Measurements from ENCODE around the gene TMEM101. TPM values are rescaled to one million over a fixed set of nuclear protein-coding genes. Genes with fewer than 3 reads are reported as not detected.

TMEM101 gene
- total and polyA plus RNA-seq, 2 of the 8 experiments (the other 6 are each of a cell fraction or from before 2014, with no cell fraction given), result 16.1 to 44.7 TPM

GRCh38 chr17:44012874-44013273 lies 1.9 kb downstream of the TMEM101 start (continued):
- TF ChIP-seq GABPA (IDR thresholded peaks at IDR 0.05; ENCODE audit: borderline replicate concordance, insufficient read depth, low read length) (no peak), CHD1 (IDR thresholded peaks at IDR 0.05; ENCODE audit: low read depth, low read length) (no peak), KDM5A (IDR thresholded peaks at IDR 0.05; ENCODE audit: low read length) (no peak), SIX5 (IDR thresholded peaks at IDR 0.05; ENCODE audit: low read depth, low read length) (no peak), TAF7 (optimal IDR thresholded peaks at IDR 0.05; ENCODE audit: borderline replicate concordance, low read depth, low read length) (no peak), CBX5 (IDR thresholded peaks at IDR 0.05; ENCODE audit: low read depth, low read length) (no peak), SRF (IDR thresholded peaks at IDR 0.05; ENCODE audit: low read depth, low read length) (no peak)

Measured in H1 (cell line).